AG04449 (cell line): Measurements from ENCODE around the gene WDR43.

ENCODE experiments used
- CTCF ChIA-PET: fragments of 350-600 bp; formaldehyde crosslinking; extraction: SDS; loops from one replicate; lab custom pipeline; 2021; ENCODE audit warnings: antibody characterized with exemption; lab: Yijun Ruan, JAX
- POLR2A ChIA-PET: fragments of 400-600, 350-600 bp; formaldehyde crosslinking; extraction: SDS; loops from one replicate; lab custom pipeline; 2020; ENCODE audit warnings: antibody characterized with exemption, inconsistent platforms; lab: Yijun Ruan, JAX
- DNase-seq: peaks from one replicate; pipeline ENCODE4 v3.0.0-alpha.2; 2010; ENCODE audit warnings: low read depth, low spot score
- H3K4me3 ChIP-seq: 2 replicates; pipeline ENCODE4 v1.5.1; 2011; ENCODE audit warnings: low read depth, mild to moderate bottlenecking, control low read depth, low read length
- TF ChIP-seq, protein P1 (sequence below): IDR thresholded peaks from one replicate; pipeline ENCODE4 v1.5.1; 2011; ENCODE audit warnings: mild to moderate bottlenecking, moderate library complexity, low read length, control low read depth, inconsistent platforms; ENCODE audit not compliant: insufficient read depth; ENCODE audit errors: missing control alignments

Gene WDR43

DNA sequence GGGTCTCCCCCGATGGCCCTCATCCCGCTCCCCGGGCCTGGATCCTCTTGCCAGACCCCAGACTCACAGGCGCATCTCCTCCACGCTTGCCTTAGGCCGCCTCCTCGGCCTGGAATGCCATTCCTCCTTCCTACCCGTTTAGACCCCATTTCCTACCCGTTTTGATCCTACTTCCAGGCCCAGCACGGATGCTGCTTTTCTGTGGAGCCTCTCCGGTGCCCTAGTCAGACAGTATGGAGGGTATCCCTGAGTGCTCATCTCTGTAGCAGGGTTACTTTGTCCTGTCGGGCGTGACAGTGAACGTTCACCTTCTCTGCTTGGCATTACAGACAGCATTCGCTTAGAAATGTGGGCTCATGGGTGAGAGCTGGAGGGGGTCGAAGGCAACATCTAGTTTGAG is 96.0 kb downstream of the WDR43 start:
- TF ChIP-seq, protein P1, sequence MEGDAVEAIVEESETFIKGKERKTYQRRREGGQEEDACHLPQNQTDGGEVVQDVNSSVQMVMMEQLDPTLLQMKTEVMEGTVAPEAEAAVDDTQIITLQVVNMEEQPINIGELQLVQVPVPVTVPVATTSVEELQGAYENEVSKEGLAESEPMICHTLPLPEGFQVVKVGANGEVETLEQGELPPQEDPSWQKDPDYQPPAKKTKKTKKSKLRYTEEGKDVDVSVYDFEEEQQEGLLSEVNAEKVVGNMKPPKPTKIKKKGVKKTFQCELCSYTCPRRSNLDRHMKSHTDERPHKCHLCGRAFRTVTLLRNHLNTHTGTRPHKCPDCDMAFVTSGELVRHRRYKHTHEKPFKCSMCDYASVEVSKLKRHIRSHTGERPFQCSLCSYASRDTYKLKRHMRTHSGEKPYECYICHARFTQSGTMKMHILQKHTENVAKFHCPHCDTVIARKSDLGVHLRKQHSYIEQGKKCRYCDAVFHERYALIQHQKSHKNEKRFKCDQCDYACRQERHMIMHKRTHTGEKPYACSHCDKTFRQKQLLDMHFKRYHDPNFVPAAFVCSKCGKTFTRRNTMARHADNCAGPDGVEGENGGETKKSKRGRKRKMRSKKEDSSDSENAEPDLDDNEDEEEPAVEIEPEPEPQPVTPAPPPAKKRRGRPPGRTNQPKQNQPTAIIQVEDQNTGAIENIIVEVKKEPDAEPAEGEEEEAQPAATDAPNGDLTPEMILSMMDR, result no peak
- CTCF ChIA-PET, result no interaction called here
- no peak for DNase-seq
- no peak overlapping the region for H3K4me3 ChIP-seq
- POLR2A ChIA-PET, result no interaction called here

DNA sequence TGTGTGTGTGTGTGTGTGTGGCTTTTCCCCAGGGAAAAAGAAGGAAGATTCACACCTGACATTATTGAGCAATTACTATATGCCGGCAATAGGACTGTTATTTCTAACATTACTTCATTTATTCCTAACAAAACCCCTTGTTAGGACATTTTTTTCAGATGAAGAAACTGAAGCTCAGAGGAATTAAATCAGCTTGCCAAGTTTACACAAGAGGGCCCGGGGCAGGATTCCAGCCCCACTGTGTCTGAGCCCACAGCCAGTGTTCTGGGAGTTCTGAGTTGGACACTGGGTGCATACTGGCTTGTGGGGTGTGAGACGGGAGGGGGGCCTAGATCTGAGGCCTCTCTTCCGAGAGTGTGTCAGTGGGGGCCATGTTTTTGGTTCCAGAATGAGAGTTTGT is 96.6 kb downstream of the WDR43 start:
- CTCF ChIA-PET, result interaction anchor here (0.9 kb wide), 1 partner anchor 205 kb away, joined by 3 read pairs; no protein-coding TSS in a partner anchor
- DNase-seq, result no peak
- no peak overlapping the region for H3K4me3 ChIP-seq
- POLR2A ChIA-PET, result no interaction called here
- TF ChIP-seq, protein P1, result no peak

DNA sequence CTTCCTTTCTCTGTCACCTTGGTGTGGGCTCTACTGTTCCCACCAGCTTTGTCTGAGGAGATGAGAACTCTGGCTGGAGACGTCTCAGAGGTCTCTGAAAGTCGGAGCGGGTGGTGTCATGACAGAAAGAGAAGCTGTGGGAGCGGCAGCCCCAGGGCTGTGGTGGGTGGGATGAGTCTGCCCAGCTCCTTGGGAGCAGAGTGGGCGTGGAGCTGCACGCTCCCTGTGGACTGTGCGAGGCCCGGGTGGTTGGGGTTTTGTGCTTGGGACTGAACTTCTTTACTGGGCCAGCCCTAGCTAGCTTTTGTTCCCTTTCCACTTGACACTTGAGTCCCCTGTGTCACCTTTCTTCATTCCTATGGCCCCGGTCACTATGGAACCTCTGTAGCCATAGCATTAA is 97.0 kb downstream of the WDR43 start:
- no peak overlapping the region for H3K4me3 ChIP-seq
- POLR2A ChIA-PET, result no interaction called here
- TF ChIP-seq, protein P1, result no peak
- no peak for DNase-seq
- CTCF ChIA-PET, result interaction anchor here (0.9 kb wide), 1 partner anchor 205 kb away, joined by 3 read pairs; no protein-coding TSS in a partner anchor

DNA sequence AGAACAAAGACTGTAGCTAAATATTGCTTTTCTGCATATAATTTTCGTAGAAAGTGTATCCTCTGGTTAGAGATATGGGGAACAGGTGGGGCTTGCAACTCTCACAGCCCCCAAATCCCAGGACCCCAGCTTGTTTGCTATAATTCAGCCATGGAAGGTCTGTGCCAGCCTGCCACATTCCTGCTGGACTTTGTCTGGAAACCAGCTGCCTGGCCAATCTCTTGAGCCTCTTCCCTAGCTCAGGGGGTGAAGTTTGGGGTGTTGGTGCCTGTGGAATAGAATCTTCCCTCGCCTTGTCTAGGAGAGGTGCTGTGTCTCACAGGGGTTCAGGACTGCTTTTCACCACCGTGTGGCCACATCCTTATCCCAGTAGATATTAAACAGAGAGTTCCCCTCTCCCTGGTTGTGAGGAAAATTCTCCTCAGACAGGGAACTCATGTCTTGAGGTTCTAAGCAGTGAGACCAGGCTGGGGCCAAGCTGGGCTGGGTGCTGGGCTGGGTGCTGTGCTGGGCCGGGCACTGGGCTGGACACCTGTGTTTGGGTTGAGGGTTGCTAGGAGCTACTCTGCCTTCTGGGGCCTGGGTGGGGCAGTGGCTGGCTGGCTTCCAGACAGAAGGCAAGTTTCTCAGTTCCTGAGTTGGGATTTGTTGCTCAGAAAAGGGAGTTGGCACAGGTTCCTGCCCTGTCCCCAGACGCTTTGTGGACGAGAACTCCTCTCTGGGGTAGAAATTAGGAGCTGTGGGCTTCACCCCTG is 98.9 kb downstream of the WDR43 start:
- DNase-seq, result no peak
- TF ChIP-seq, protein P1, result no peak
- ChIA-PET CTCF (no interaction called here), POLR2A (no interaction called here)
- H3K4me3 ChIP-seq, result no peak overlapping the region

DNA sequence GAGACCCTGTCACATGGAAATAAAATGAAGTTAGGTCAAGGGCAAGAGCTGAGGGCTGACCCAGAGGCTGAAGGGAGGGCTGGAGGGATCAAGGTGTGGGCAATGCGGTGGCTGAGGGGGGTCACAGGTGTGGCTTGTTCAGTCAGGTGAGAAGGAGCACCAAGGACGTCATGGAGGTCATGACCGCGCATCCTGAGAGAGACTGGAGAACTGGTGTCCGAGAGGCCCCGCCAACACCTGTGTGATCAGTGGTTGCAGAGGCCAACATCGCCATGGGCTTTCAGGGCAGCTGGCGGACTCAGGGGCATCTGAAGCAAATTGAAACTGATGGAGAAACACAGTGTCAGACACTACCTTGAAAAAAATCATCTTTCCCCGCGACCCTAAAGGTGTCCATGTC is 99.6 kb downstream of the WDR43 start:
- H3K4me3 ChIP-seq, result no peak overlapping the region
- no peak for DNase-seq
- TF ChIP-seq, protein P1, result no peak
- ChIA-PET POLR2A (no interaction called here), CTCF (no interaction called here)

DNA sequence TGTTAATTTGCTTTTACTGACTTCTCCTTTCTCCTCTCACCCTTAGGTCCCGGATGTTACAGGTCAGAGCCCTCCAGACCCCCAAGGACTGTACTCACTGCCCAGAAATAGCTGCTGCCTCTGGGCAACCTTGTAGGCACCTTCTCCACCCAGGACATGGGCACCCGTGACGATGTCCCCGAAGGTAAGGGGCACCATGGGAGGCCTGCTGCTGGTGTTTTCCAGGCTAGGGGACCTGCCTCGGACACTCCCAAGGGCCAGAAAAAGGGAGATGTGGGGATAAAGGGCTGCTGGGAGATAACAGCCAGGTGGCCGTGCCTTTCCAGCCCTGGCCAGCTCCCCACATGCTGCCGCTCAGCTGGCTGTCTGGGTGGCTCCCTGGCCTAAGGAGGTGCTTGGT is 100.2 kb downstream of the WDR43 start:
- no peak for DNase-seq
- no peak overlapping the region for H3K4me3 ChIP-seq
- POLR2A ChIA-PET, result no interaction called here
- CTCF ChIA-PET, result no interaction called here
- TF ChIP-seq, protein P1, result no peak
